HG02885 (cell line): ENCODE results near the gene FCER2.

ENCODE experiments used
- ATAC-seq: cut with Tn5 transposase; IDR thresholded peaks from one replicate; pipeline ENCODE4 v1.9.1; 2021; ENCODE audit warnings: mild to moderate bottlenecking; ENCODE audit not compliant: unreplicated experiment, poor library complexity

FCER2 gene

GRCh38 chr19:7734220-7735203 is 32.6 kb upstream of the FCER2 start:
- no peak for ATAC-seq

GRCh38 chr19:7733376-7733775 is 31.4 kb upstream of the FCER2 start:
- ATAC-seq = no peak

- ATAC-seq = no peak
Measured at GRCh38 chr19:7732045-7732444, 30.1 kb upstream of the FCER2 start, which contains the start of gene CLEC4G. CLEC4G (minus strand) TSS chr19:7732110; CDS start chr19:7732102, 8 bp downstream.

- ATAC-seq = no peak
Measured at GRCh38 chr19:7731615-7732014, 29.7 kb upstream of the FCER2 start.

GRCh38 chr19:7731218-7731595 is 29.3 kb upstream of the FCER2 start:
- ATAC-seq = no peak

GRCh38 chr19:7730286-7731217 is 28.6 kb upstream of the FCER2 start:
- ATAC-seq = no peak

- ATAC-seq = no peak
Measured at GRCh38 chr19:7729831-7730285, 27.9 kb upstream of the FCER2 start.

- no peak for ATAC-seq
Measured at GRCh38 chr19:7729211-7729610, 27.3 kb upstream of the FCER2 start.

- ATAC-seq = no peak
Measured at GRCh38 chr19:7725791-7726190, 23.9 kb upstream of the FCER2 start.

- no peak for ATAC-seq
Measured at GRCh38 chr19:7722231-7722651, 20.3 kb upstream of the FCER2 start.

GRCh38 chr19:7720351-7720750 is 18.4 kb upstream of the FCER2 start:
- no peak for ATAC-seq

- no peak for ATAC-seq
Measured at GRCh38 chr19:7718668-7719067, 16.7 kb upstream of the FCER2 start.

- no peak for ATAC-seq
Measured at GRCh38 chr19:7716762-7717161, 14.8 kb upstream of the FCER2 start.

- no peak for ATAC-seq
Measured at GRCh38 chr19:7715671-7716070, 13.7 kb upstream of the FCER2 start.

- no peak for ATAC-seq
Measured at GRCh38 chr19:7710616-7711015, 8.7 kb upstream of the FCER2 start.

- ATAC-seq = no peak
Measured at GRCh38 chr19:7709932-7710460, 8.1 kb upstream of the FCER2 start.

GRCh38 chr19:7706955-7707456 is 5.1 kb upstream of the FCER2 start:
- no peak for ATAC-seq

GRCh38 chr19:7706188-7706954 is 4.4 kb upstream of the FCER2 start:
- ATAC-seq = no peak

- peak; percentile 57 for ATAC-seq
Measured at GRCh38 chr19:7705387-7706187, 3.7 kb upstream of the FCER2 start.
